Measurements from ENCODE around the gene SPINT4.

GRCh38 chr20:45745015-45745414 lies 22.9 kb downstream of the SPINT4 start:
- TF ChIP-seq CTCF (IDR thresholded peaks at IDR 0.05) (no peak), POLR2A (IDR thresholded peaks at IDR 0.05) (no peak)
